GM19438 (cell line): ENCODE data around the gene CHRNA3.

Experiments used
- ATAC-seq: cut with Tn5 transposase; IDR thresholded peaks from one replicate; pipeline ENCODE4 v1.9.1; 2021; ENCODE audit warnings: low read depth; ENCODE audit not compliant: unreplicated experiment

The CHRNA3 gene

DNA sequence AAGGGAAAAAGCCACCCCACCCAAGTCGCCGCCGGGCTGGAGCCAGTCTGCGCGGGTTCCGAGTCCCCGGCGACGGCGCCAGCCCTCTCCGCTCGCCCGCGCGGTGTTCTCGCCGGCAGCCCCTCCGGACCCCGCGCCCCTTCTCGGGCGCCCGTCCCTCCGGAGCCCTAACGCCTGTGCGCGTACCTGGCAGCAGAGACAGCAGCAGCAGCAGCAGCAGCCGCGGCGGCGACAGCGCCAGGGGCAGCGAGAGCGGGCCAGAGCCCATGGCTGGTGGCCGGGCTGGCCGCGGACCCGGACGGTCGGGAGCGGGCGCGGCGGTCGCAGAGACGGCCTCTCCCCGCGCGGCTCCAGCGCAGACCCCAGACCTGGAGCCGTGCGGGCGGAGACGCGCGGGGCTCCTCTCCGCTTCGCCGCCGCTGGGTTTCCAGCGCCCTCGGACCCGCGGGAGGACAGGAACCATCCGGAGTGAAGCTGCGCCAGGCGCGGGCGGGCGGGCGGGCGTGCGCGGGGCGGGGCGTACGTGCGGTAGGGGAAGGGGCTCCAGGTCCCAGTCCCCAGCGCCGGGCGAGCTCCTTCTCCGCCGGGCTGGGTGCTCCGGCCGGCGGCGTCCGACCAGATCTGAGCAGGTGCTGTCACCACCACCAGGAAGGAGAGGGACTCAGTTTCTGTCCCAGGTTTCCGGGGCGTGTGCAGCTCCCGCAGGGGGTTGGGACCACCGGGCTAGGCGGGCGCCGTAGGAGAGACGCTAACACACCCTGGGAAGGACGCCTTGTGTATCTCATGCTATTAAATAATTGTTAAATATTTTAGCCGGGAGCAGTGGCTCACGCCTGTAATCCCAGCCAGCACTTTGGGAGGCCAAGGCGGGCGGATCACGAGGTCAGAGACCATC lies at the start of gene CHRNA3:
Gene CHRNA3 (minus strand): TSS at position 470 of the 895 bp plus-strand sequence. CDS start 202 bp downstream, at position 268.
- ATAC-seq: no peak

DNA sequence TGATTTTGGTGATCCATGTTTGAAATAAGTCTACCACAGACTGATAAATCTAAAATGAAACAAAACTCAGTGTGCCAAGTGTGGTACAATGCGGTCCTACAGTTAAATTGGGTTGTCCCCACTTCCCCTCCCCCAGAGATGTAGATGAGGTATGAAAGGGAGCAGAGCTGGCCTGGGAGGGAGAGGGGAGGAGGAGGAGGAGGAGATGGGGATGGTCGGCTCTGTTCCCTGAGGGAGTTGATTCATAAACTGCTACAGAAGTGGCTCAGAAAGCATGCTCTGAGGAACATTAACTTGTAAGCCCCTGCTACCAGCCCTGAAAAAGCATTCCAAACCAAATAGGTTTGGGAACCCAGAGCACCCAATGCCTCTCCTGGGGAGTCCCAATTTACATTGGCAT lies 48.2 kb upstream of the CHRNA3 start:
- ATAC-seq: no peak

DNA sequence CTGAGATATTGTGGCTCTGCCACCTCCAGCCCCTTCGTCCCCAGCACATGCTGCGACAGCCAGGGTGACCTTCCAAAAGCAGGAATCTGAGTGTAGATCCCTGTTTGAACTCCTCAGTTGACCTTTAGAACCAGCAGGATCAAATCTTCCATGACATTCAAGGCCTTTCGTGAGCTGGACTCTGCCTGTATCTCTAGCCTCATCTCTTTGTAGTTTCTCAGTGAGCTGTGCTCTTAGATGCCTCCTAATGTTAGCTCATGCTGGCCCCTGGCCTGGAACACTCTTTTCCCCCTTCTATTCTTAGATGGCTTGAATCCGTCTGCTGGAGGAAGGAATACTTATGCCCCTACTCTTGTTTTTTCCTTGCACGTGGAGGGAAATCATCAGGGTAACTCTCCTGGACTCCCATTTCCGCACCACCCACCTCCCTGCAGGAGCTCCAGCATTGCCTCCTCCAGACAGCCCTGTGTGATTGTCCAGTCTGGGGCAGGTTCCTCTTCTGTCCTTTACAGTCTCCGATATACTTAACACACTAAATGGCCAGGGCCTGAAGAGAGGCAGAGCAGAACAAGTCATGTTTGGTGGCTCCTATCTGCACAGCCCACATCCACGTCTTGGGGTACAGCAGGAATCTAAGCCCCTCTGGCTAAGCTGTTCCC lies 46.9 kb upstream of the CHRNA3 start:
- ATAC-seq: no peak

DNA sequence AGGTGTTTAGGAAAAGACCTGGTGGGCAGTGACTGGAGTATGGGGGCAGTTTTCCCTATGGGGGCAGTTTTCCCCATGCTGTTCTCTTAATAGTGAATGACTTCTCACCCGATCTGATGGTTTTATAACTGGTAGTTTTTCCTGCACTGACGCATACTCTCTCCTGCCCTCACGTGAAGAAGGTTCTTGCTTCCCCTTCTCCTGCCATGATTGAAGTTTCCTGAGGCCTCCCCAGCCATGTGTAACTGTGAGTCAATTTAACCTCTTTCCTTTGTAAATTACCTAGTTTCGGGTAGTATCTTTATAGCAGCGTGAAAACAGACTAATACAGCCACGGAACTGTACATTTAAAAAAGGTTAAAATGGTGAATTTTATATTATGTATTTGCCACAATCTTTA lies 45.2 kb upstream of the CHRNA3 start:
- ATAC-seq: no peak

DNA sequence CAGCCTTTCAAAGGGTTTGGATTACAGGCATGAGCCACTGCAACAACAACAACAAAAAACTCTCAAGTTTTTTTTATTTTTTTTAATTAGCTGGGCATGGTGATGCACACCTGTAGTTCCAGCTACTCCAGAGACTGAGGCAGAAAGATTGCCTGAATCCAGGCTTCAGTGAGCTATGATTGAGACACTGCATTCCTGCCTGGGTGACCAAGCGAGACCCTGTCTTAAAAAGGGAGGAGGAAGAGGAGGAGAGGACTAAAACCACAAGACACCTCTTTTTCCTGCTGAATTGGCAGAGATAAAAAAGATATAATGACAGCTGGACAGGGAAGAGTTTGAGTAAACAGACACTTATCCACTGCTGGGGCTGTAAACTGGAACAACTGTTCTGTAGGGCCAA lies 42.9 kb upstream of the CHRNA3 start:
- ATAC-seq: no peak

DNA sequence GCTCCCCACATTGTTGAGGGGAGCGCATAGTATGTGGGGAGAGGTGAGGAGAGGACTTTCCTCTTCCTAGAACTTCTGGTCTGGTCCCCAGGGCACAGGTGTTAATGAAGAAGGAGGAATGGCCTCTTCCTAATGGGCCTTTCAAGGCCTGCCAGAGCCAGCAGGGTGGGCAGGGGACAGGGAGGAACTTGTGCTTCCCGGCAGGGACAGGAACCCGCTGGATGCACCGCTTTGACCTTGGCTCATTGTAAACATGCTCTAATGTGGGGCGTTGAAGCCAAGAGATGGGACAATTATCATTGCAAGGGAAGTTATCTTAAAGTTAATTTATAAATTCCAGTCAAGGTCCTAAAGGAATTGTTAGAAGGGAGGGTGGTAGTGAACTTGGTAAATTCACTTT lies 41.2 kb upstream of the CHRNA3 start:
- ATAC-seq: no peak

DNA sequence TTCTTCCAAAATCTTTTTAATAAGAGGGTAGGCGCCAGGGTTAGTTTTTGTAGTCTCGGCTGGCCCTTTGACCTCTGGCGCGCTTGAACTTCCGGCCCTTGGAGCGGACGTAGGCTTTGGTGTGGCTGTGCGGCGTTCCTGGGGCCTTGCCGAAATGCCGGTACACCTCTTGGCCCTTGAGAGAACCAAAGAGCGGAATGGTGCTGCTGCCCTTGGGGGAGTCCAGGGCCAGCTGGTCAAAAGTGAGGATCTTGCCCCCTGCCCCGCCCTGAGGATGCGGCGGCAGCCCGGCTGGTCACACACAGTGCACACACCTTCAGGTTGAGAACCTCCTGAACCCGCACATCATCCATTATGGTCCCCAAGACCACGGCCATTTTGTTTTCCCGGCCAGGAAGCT lies 40.2 kb upstream of the CHRNA3 start:
- no peak for ATAC-seq

DNA sequence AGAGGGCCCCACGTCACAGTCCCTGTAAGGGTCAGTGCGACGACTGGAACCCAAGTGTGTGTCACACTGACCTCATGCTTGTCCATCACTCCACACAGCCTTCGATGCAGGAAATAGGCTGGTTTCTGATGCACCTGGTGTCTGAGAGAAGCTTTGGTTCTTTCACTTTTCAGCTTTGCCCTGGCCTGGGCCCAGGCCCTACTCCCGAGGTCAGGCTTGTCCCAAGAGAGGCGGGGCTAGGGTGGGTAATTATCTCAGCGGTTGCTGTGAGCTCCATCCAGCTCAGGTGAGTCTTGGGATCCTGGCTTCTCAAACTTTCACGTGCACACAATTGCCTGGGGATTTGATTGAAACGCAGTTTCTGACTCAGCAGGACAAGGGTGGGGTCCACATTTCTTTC lies 39.8 kb upstream of the CHRNA3 start:
- ATAC-seq: no peak

DNA sequence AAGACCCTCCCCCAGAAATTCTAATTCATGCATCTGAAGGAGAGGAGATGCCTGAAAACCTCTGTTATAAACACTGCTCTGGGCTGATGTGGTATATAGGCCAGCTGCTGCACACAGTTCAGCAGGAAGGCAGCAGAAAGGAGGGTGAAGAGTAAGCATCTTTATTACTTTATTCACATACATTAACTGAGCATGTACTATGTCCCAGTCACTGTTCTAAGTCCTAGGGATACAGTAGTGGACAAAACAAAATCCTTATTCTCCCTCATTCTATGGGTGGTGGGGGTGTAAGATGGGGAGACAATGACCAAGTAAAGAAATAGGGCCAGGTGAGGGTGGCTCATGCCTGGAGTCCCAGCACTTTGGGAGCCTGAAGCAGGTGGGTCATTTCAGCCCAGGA lies 38.0 kb upstream of the CHRNA3 start:
- ATAC-seq: no peak

DNA sequence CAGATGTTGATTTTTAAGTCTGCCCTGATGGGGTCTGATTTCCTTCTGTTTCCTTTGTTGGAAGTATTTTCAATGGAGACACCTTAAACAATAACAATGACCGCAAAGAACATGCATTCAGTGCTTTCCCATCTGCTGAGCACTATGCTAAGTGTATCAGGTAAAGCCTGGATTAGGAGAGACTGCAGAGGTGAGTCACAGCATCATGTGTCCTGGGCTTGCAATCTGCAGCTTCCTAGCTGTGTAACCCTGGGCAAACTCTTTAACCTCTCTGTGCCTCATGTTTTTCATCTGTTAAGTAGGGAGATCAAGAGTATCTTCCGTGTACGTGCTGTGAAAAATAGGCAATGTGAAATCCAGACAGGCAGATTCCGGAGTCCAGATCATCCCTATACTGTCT lies 33.5 kb upstream of the CHRNA3 start:
- no peak for ATAC-seq

DNA sequence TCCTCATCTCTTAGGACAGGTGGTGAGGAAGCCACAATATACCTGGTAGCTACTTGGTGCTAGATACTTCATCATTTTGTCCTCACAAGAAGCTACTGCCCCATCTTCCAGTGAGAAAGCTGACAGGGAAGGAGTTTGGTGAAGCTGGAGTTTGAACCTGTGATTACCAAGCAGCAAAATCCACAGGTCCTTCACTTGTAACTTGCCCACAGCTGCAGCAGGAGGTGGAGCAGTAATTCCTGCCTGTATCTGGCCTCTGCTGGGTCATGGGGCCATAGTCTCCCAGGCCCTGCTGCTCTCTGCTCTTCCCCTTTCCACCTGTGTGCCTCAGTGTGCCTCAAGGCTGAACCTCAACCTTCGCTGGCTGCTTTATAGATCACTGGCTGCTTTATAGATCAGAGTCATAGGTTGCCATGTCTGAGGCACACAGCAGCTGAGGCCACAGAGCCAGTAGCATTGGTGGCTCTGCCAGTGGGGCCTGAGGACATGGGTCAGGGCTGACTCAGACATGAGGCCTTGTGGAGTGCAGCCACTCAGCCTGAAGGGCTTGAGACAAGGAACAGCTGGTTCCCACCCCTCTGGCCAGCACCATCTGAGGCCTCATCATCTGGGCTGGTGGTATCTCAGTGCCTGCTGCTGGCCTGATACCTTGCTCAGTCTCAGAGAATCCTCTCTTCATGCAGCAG lies 31.3 kb upstream of the CHRNA3 start:
- ATAC-seq: no peak

DNA sequence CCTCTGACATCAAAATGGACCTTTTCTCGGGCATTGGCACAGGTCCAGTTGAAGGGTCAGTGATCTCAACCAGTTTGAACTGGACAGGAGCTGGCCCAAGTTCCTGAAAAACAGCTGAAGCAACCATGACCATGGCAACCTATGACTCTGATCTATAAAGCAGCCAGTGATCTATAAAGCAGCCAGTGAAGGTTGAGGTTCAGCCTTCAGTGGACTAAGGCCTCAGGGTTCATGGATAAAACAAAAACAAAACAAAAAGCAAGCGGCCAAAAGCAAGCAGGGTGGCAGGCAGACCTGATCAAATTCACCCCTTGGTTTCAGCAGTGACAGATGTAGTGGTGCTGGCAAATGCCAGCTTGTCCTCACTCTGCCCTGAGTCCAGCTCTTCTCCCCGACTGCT lies 30.2 kb upstream of the CHRNA3 start:
- ATAC-seq: no peak

DNA sequence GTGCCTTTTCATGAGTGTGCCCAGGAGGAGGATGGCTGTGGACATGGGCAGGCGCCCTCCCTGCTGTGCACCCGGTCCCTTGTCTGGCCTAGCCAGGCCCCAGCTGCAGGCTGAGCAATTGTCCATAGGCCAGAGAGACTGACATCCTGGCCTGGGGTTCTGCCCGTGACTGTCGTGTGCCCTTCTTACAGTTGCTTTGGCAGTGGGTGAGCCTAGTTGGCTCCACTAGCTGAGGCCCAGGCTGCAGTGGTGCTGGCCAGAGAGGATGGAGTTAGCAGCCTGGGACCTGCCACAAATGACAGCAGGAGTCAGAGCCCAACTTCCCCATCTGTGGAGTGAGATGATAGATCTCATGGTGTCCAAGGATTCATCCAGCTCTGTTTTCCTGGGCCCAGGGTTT lies 29.2 kb upstream of the CHRNA3 start:
- ATAC-seq: no peak

DNA sequence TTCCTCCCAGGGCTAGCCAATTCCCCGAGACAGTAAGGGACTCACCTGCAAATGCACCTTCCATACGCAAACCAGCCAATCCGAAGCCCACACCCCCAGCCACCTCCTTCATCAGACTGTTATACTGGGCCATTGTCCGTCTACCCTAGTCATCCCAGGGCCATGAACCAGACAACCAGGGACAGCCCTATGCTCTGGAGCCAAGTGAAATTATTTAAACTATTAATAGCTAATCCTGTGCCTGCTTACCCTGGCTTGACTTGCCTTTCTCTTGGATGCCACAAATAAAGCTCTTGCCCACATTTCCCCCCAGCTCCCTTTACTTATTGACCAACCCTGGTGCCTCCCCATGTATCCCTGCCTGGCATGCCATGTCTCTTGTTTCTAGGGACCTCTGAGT lies 24.2 kb upstream of the CHRNA3 start:
- no peak for ATAC-seq

DNA sequence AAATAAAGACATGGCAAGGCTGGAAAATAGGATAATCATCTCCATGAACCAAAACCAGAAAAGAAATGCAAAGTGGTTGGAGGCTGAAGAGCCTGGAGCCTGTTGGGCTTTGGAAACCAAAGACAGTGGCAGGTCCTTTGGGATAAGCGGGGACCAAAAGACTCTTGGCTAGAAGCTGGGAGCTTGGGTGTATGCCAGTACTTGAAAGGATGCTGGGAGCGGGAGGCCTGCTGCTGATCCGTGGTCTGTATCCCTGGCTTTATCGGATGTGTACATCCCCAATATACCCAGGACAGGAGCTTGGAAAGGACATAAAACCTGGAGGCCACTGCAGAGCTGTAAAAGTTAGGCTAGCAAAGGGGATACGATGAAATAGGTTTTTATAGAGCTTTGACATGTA lies 21.5 kb upstream of the CHRNA3 start:
- no peak for ATAC-seq

DNA sequence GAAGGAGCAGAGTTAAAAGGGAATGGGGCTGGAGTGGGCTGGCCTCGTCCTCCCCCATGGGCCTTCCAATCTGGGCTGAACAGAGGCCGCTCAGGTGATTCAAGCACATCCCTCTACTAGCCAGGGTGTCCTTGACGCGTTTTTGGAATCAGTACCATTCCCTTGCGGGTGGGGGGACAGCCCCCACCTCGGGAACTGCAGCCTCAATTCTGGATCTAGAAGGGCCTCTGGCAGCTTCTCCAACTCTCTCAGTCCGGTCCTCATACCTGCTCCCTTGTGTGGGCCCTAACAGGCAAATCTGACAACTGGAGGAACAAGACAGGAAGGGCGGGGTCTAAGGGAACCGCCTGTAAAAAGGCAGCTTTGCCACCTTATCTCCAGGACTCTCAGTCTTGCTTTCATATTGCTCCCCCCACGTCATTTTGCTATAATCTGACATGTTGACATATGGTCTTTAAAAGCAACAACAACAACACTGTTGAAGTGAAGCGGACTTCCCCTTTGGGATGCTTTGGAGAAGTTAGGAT lies 21.0 kb upstream of the CHRNA3 start:
- ATAC-seq: no peak

DNA sequence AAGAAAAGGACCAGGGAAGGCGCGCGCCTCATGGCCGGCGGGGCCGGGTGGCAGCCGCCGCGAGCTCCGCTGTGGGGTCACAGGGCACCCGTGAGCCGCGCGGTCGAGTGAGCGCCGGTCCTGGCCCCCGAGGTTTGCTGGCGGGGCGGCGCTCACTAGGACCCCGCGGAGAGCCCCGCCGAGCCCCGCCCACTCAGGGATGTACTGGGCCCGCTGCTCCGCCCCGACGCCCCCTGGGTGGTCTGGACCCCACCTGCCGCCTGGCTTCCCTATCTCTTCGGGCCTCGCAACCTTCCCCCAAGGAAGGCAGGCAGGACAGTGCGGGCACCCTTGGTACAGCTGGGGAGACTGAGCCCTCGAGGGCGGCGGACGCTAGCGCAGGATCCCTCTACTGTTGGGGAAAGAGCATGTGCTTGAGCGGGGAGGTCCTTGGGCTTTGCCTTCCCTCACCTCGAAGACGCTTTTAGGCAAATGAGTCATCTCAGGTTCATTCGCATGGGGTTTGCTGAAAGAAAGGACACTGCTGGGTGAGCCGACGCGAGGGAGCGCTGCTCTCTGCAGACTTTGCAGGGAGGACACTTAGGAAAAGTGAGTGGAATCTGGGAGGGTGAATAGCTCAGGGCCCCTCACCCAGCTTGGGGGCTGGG lies 20.4 kb upstream of the CHRNA3 start, which contains the start of gene CHRNB4:
Gene CHRNB4 (minus strand): TSS at position 109 of the 647 bp plus-strand sequence. CDS start 77 bp downstream, at position 32.
- no peak for ATAC-seq

DNA sequence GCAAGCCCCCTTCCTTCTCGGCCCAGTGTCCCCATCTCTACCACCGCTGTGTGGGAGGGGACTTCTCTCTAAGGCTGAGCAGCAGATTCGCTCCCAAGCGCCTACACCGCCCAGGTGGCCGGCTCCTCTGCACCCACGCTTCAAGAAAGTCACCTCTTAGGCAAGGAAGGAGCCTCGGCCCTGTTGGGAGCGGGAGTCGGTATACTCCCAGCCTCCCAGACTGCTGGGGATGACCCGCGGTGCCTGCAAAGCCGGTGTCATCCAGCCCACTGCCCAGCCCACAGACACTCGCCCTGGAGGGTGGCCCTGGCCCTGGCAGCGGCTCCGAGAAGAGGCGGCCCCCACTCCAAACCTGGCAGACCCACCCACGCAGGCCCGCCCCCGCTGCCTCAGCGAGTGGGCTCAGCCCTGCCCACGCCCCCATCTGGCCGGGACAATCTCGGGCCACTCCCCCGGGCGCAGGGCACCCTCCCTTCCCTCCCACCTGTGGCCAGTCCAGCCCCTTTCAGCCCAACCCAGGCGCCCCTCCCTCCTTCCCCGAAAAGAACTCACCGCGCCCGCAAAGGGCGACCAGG lies 19.8 kb upstream of the CHRNA3 start:
- no peak for ATAC-seq

DNA sequence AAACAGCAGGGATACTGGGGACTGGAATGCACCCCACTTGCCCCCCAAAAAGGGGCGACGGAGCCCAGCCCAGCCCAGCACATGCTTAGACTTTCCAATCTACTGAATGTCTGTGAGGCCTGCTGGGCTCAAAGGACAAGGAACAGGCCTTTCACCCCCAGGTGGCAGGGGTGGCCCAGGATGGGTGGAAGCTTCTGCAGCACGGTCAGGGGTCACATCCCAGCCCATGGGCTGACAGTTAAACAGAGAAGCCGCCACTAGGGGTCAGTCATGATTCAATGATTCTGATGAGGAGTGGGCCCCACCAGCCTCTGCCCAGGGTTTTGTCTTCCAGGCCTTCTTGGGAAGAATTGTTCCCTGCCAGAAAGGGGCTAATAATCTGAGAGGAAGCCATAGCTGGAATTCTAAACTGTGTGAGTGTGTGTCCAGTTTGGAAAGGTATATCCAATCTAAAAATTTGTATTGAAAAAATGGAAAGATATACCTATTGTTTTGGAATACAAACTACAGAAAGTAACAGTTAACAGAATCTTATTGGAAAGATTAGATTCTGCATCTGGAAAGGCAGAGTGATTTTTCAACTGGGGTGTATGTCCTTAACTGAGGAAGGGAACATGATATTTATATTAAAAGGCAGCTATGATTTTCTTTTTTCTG lies 18.0 kb upstream of the CHRNA3 start:
- ATAC-seq: no peak
